OCI-LY1 (cell line): Measurements from ENCODE around the gene LINGO1.

ENCODE experiments used
- H2AFZ ChIP-seq: fragments of 200-600 bp; sonication (generic), shearing (Covaris generic); 2 replicates; pipeline ENCODE4 v1.6.0; 2014; ENCODE audit warnings: antibody characterized with exemption, mild to moderate bottlenecking, low read length
- H3F3A ChIP-seq: fragments of 200-600 bp; sonication (generic), shearing (Covaris generic); 2 replicates; pipeline ENCODE4 v1.6.0; 2014; ENCODE audit warnings: mild to moderate bottlenecking, antibody characterized with exemption, low read length, moderate library complexity; ENCODE audit not compliant: insufficient read depth
- H3K27ac ChIP-seq: fragments of 200-600 bp; sonication (generic); 2 replicates; pipeline ENCODE4 v1.5.1; 2014; ENCODE audit warnings: low read length, mixed run types, mild to moderate bottlenecking, low read depth; ENCODE audit not compliant: poor library complexity, severe bottlenecking
- H3K27me3 ChIP-seq: fragments of 200-600 bp; sonication (generic); 2 replicates; pipeline ENCODE4 v1.6.0; 2014; ENCODE audit warnings: antibody characterized with exemption, mild to moderate bottlenecking, low read length, moderate library complexity; ENCODE audit not compliant: insufficient read depth
- H3K36me3 ChIP-seq: fragments of 200-600 bp; sonication (generic); 2 replicates; pipeline ENCODE4 v1.6.1; 2014; ENCODE audit warnings: mild to moderate bottlenecking, antibody characterized with exemption, low read length, moderate library complexity, mixed read lengths; ENCODE audit not compliant: insufficient read depth
- H3K4me1 ChIP-seq: fragments of 200-600 bp; sonication (generic); 2 replicates; pipeline ENCODE4 v1.5.1; 2014; ENCODE audit warnings: mild to moderate bottlenecking, low read length, moderate library complexity; ENCODE audit not compliant: insufficient read depth, severe bottlenecking
- H3K4me2 ChIP-seq: fragments of 200-600 bp; sonication (generic), shearing (Covaris generic); 2 replicates; pipeline ENCODE4 v1.6.1; 2014; ENCODE audit warnings: low read length
- H3K4me3 ChIP-seq: fragments of 200-600 bp; sonication (generic); 2 replicates; pipeline ENCODE4 v1.5.1; 2014; ENCODE audit warnings: low read length, low read depth, mild to moderate bottlenecking, mixed read lengths; ENCODE audit not compliant: poor library complexity, severe bottlenecking
- H3K79me2 ChIP-seq: fragments of 200-600 bp; shearing (Covaris generic); 2 replicates; pipeline ENCODE4 v1.6.1; 2016; ENCODE audit warnings: mixed run types, low read length, mixed read lengths; ENCODE audit not compliant: insufficient read depth
- H3K9ac ChIP-seq: fragments of 200-600 bp; sonication (generic), shearing (Covaris generic); 2 replicates; pipeline ENCODE4 v1.6.1; 2014; ENCODE audit warnings: mild to moderate bottlenecking, low read length, mixed read lengths
- H3K9me2 ChIP-seq: fragments of 200-600 bp; sonication (generic), shearing (Covaris generic); 2 replicates; pipeline ENCODE4 v1.6.1; 2014; ENCODE audit warnings: low read depth, mild to moderate bottlenecking, low read length, mixed read lengths
- H3K9me3 ChIP-seq: fragments of 200-600 bp; shearing (Covaris generic); 2 replicates; pipeline ENCODE4 v1.6.1; 2014; ENCODE audit warnings: low read length, mixed read lengths
- H4K20me1 ChIP-seq: fragments of 200-600 bp; sonication (generic), shearing (Covaris generic); 2 replicates; pipeline ENCODE4 v1.6.0; 2016; ENCODE audit warnings: mild to moderate bottlenecking, low read length; ENCODE audit not compliant: insufficient read depth
- CTCF ChIP-seq: fragments of 200-600 bp; sonication (generic), shearing (Covaris generic); IDR thresholded peaks from 2 replicates; pipeline ENCODE4 v1.5.1; 2017; ENCODE audit warnings: mild to moderate bottlenecking, antibody characterized with exemption, low read length, moderate library complexity, mixed read lengths
- EZH2 ChIP-seq: fragments of 200-600 bp; sonication (generic), shearing (Covaris generic); IDR thresholded peaks from 2 replicates; pipeline ENCODE4 v1.8.0; 2017; ENCODE audit warnings: borderline replicate concordance, mixed run types, mild to moderate bottlenecking, antibody characterized with exemption, low read length, moderate library complexity, mixed read lengths

Gene LINGO1

GRCh38 chr15:77579498-77580188 lies 53.1 kb downstream of the LINGO1 start:
- Histone ChIP-seq H3K4me2 (no peak overlapping the region), H3K9ac (no peak overlapping the region), H2AFZ (no peak overlapping the region), H3K9me3 (no peaks in the 10 kb centered on the region), H3F3A (no peaks in the 10 kb centered on the region), H3K4me3 (no peak overlapping the region), H3K9me2 (no peaks in the 10 kb centered on the region), H3K4me1 (no peaks in the 10 kb centered on the region), H4K20me1 (no peaks in the 10 kb centered on the region), H3K27ac (no peak overlapping the region), H3K79me2 (no peaks in the 10 kb centered on the region), H3K27me3 (peaks cover 14% of the 10 kb centered on the region), H3K36me3 (no peaks in the 10 kb centered on the region)
- TF ChIP-seq CTCF (no peak), EZH2 (no peak)

GRCh38 chr15:77578641-77579372 lies 53.9 kb downstream of the LINGO1 start:
- Histone ChIP-seq H3K27ac (no peak overlapping the region), H3K9me3 (no peaks in the 10 kb centered on the region), H4K20me1 (no peaks in the 10 kb centered on the region), H3K4me3 (no peak overlapping the region), H3K4me1 (no peaks in the 10 kb centered on the region), H3K9ac (no peak overlapping the region), H3K79me2 (no peaks in the 10 kb centered on the region), H3K9me2 (no peaks in the 10 kb centered on the region), H3K27me3 (peaks cover 14% of the 10 kb centered on the region), H3F3A (no peaks in the 10 kb centered on the region), H2AFZ (no peak overlapping the region), H3K4me2 (no peak overlapping the region), H3K36me3 (no peaks in the 10 kb centered on the region)
- TF ChIP-seq EZH2 (no peak), CTCF (no peak)

GRCh38 chr15:77577366-77577950 lies 55.3 kb downstream of the LINGO1 start:
- no peaks in the 10 kb centered on the region for H3K9me3 ChIP-seq
- H3K4me3 ChIP-seq, result no peak overlapping the region
- H2AFZ ChIP-seq, result no peak overlapping the region
- no peaks in the 10 kb centered on the region for H4K20me1 ChIP-seq
- no peaks in the 10 kb centered on the region for H3F3A ChIP-seq
- H3K79me2 ChIP-seq, result no peaks in the 10 kb centered on the region
- no peaks in the 10 kb centered on the region for H3K9me2 ChIP-seq
- H3K4me2 ChIP-seq, result no peak overlapping the region
- no peak for TF ChIP-seq CTCF
- TF ChIP-seq EZH2, result no peak
- H3K4me1 ChIP-seq, result no peaks in the 10 kb centered on the region
- H3K36me3 ChIP-seq, result no peaks in the 10 kb centered on the region
- H3K9ac ChIP-seq, result no peak overlapping the region
- no peak overlapping the region for H3K27ac ChIP-seq
- peaks cover 8% of the 10 kb centered on the region for H3K27me3 ChIP-seq
